Activated CD4-positive, alpha-beta T cell treated with anti-CD3 and anti-CD28 coated beads, Interleukin-2, Interleukin-4, amounts not matched to agents 100 ng/mL and 50 ng/mL, durations not matched to agents 16 hours and 8 hours (primary cell): ENCODE results near the gene MAP2K6.

Experiments used
- DNase-seq: peaks from one replicate; pipeline ENCODE4 v3.0.0-alpha.2; 2020; ENCODE audit warnings: low spot score

Gene MAP2K6

GRCh38 chr17:69492410-69493071 lies 78.0 kb downstream of the MAP2K6 start:
- DNase-seq = no peak

DNA sequence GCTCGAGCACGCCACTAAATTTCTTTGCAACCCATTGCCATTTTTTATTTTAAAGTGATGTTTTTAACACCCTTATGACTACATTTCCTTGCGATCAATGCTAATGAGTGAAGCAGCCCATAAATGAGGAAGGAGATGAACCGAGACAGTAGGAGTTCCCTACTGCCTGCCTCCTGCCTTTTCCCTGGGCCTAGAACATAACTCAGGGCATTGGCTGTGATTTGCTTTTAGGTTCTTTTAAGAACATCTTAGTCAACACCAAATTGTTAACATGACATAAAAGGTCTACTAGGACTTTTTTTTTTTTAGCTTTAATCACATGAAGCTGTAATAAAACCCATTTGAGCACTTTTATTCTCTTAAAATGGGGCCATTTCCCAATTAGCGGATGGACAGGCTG lies 81.3 kb downstream of the MAP2K6 start:
- DNase-seq = no peak

- DNase-seq = no peak
Observed at GRCh38 chr17:69497161-69497560, 82.7 kb downstream of the MAP2K6 start.

DNA sequence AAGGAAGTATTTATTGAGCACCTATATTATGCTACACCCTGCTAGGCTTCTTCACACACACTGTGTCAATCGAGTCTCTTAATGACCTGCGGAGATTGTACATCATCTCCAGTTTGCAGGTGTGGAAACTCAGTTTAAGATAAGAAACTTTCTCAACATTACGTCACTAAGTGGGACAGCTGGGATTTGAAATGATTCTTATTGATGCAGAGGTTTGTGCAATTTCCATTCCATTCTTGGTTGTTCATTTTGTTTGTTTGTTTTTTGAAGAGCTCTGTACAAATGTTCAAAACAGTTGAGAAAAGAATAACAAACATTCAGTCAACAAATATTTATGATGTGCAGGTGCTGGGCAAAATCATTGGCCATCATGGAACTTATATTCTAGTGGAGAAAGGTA lies 84.8 kb downstream of the MAP2K6 start:
- no peak for DNase-seq

DNA sequence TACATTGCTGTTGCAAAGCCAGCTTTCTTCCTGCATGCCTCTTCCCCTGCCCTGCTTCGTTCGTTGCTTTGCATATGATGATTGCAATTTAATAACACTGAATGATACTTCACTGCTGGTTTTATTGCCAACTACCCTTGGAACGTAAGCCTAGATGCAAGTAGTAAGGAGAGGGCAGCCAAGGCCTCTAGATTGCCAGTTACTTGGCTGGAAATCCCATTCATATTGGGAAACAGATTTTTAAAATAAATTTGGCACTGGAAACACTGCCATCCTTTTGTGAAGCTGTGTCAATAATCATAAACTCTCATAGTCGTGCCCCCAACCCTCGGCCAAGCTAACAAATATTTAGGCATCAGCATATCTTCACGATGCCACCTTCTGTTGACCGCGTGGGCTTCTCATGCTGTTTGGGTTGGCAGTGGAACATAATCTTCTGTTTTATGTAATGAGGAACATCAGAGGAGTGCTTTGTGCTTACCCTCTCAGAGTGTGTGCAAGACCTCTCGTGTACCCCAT lies 86.5 kb downstream of the MAP2K6 start:
- no peak for DNase-seq

DNA sequence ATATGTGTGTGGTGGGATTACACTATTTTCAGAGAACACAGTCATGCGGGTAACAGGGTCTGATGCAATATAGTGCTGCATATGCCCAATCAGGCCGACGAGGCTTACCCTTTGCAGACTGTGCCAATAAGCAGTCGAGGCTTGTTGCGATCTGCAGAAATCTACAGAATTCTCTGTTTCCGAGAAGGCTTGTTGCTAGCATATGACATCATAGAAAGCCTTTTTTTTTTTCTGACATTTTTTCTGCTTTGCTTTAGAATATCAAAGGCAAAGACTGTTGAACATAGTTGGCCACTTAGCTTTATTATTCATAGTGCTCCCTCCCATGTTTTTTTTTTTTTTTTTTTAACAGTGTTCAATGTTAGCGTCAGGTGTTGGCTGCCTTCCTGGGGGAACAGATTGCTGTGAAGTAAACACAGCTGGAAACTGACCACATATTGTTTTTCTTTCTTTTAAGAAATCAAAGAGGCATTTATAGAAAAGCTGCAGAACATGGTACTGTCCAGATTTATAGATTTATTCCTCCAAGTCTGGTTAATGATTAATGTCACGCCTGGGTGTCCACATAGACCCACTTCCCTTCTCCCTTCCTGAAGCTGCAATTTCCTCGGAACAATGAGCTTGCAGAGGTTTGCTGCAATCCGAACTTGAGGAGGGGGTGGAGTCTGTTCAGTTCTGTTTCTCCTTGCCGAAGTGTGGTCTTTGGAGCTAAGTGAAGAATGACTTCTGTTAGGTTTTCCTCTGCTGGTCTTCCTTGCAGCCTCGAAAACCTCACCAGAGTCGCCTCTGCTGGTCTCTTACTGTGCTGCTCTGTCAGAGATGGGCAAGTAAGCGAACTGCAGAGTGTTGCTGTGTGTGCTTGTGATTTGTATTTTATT lies 87.3 kb downstream of the MAP2K6 start:
- DNase-seq = no peak

GRCh38 chr17:69503711-69504110 lies 89.2 kb downstream of the MAP2K6 start:
- no peak for DNase-seq

DNA sequence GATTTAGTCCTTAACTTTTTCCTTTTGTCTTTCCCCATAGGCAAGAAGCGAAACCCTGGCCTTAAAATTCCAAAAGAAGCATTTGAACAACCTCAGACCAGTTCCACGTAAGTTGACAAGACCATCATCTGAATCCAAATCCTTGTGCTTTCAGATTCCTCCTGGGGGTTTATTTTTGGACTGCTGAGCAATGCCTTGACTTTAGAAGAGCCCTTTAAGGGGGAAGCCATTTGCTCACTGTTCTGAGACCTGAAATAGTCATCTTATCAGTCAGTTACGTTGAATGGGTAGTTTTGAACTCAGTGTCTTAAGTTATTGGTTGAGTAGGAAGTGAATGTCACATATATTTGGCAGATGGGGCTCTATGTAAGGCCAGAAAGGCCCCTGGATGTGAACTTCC lies 91.2 kb downstream of the MAP2K6 start:
- DNase-seq = no peak

DNA sequence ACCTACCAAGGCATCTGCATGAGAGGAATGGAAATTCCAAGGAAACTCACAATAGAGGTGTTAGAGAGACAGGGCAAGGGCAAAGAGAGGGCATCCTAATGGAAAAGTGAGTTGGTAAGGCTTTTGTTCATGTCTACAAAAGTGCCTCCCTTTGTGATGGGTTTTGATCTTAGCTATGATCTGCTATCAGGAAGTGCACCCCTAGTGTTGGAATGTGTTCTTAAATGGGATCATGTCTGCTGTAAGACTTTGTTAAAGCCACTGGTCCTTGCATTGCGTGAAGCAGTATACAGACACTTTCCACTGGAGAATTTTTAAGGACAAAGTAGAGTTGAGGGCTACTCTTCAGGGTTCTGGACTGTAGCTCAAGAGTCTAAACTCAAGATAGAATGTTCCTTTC lies 92.0 kb downstream of the MAP2K6 start:
- no peak for DNase-seq

DNA sequence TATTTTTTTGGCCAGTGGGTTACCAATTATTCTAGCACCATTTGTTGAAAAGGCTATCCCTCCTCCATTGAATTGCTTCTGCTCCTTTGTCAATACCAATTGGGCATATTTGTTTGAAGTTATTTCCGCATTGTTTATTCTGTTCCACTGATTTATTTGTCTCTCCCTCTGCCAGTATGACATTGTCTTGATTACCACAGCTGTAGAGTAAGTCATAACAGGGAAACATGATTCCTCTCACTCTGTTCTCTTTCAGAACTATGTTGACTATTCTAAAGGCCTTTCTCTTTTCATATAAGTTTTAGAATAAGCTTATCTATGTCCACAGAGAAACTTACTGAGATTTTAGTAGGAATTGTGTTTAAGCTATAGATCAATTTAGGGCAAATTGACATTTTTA lies 94.3 kb downstream of the MAP2K6 start:
- no peak for DNase-seq

- no peak for DNase-seq
Observed at GRCh38 chr17:69511250-69511649, 96.8 kb downstream of the MAP2K6 start.

GRCh38 chr17:69512946-69513345 lies 98.4 kb downstream of the MAP2K6 start:
- no peak for DNase-seq

GRCh38 chr17:69516225-69516624 lies 101.7 kb downstream of the MAP2K6 start:
- no peak for DNase-seq

DNA sequence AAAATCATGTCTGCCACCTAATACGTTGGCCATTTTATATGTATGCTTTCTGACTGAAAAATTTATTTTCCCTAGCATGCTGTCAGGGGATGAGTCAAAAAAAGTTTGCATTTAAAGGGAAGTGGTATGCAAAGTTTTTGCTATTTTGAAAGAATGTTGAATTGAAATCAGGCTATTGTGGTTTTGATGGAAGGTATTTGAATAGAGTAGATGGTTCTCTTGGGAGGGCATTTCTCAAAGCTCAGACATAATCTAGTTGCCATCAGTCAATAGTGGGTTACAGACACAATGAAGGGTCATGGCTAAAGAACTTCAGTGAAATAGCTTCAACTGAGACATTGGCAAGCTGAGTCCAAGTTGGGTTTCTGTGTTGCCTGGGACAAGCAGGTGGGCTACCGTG lies 102.4 kb downstream of the MAP2K6 start:
- DNase-seq = no peak

- DNase-seq = no peak
Observed at GRCh38 chr17:69518951-69519350, 104.5 kb downstream of the MAP2K6 start.

DNA sequence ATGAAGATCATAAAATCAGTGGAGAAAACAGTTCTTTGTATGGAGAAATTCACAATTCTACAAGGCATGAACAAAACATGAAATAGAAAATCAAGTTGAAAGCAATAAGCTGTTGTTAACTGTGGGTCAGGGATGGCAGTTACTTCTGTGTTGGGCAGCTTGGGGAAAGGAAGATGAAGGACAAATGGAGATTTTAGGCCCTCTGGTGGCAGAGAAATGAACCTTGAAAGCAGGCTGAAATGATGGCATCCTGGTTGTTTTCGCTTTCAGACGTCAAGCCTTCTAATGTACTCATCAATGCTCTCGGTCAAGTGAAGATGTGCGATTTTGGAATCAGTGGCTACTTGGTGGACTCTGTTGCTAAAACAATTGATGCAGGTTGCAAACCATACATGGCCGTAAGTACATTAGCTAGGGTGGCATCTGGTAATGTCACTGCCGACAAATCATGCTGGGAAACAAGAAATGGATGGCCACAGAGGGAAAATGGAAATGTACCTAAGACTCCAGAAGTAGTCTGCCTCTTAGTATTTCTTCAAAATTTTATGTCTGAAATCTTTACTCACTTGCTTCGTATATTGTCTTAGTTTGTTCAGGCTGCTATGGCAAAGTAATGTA lies 108.9 kb downstream of the MAP2K6 start:
- DNase-seq = peak; percentile 25

GRCh38 chr17:69524854-69525253 lies 110.4 kb downstream of the MAP2K6 start:
- no peak for DNase-seq

GRCh38 chr17:69525920-69526841 lies 111.7 kb downstream of the MAP2K6 start:
- peak; percentile 13 for DNase-seq

DNA sequence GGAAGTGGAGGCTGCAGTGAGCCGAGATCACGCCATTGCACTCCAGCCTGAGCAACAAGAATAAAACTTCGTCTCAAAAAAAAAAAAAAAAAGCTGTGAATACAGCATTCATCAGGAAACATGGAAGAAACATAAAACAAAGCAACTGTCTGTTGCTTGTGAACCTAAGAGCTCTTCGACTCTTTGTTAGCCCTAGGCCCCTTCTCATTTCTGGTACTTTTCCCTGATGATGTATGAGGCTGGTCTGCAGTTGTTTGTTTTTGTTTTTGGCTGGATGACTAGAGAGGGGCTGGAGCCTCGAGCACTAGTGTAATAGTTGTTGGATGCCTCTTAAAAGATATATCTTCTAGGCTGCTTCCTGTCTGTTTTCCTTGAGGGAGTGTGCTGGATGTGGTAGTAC lies 113.5 kb downstream of the MAP2K6 start:
- DNase-seq = no peak

DNA sequence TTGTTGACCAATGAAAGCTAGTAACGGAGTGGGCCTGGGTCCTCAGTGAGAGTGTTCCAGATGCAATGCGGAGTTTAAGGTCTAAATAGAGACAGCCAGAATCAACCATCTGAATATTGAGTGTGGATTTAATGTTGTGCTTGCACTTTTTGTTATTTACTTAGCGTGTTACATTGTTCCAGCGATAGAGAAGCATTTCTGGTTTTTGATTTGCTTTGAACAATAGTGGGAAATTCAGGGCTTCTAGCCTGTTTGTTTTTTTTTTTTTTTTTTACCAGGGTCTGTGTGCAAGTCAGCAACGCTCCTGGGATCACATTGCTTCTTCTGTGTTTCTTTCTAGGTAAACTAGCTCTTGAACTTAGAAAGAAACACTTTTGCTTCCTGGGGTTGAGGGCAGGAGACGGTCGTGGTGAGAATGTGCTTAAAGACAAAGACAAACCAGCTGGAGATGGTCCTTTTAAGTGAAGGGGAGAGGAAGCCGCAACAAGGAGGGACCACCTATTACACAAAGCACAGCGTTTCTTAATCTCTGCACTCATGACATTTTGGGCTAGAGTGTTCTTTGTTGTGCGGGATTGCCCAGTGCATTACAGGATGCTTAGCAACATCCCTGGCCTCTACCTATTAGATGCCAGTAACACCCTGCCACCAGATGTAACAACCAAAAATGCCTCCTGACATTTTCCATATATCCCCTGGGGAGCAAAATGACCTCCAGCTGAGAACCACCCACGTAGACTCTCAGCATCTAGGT lies 119.2 kb downstream of the MAP2K6 start:
- no peak for DNase-seq

GRCh38 chr17:69534235-69534621 lies 119.7 kb downstream of the MAP2K6 start:
- DNase-seq = no peak
